ENCODE measurements around the gene TAX1BP1. TPM values are rescaled to one million over a fixed set of nuclear protein-coding genes. Genes with fewer than 3 reads are reported as not detected.
"Not testable (repeated sequence)": the region's sequence is repeated elsewhere in the genome, so short reads cannot be mapped to it uniquely, and the experiment has no call there.

The TAX1BP1 gene
- total and polyA plus RNA-seq, 5 donors, result 106 to 140 (median 134) TPM

DNA sequence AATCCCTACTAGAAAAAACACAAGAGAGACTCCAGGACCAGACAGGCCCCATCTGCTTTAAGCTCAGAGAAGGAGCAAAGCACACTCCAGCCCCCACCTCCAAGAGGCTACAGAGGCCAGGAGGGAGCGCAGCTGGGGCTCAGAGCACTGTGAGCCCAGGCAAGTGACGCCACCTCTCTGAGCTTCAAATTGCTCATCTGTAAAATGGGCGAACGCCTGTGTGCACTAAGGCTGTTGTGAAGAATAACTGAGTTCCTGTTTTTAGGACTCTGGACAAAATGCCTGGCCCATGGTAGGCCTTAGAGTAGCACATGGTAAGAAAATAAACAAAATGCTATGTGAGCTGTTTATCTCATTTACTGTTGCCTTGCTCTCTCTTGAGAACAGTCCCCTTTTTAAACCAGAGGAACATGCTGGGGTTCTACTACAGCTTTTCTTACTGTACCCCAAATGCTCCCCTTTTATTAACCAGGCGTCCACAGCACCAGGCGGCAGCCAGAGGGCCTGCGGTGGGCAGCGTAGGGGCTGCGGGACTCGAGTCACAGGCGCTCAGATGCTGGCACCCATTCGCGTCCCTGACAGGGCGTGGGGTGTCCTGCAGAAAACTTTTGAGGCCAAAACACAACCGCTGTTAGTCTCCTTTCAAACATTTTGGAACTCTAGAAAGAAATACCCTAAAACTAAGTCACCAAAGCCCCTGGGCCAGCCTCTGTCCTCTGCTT, 103.8 kb downstream of the TAX1BP1 start:
- intact Hi-C loops (cut with DNase I), result no loop called here
- Histone ChIP-seq H3K27ac (ENCODE audit: low read length) (no peak overlapping the region), H3K27me3 (ENCODE audit: control insufficient read depth, insufficient read depth) (no peaks in the 10 kb centered on the region), H3K9me3 (ENCODE audit: control insufficient read depth, low read length) (no peaks in the 10 kb centered on the region), H3K4me1 (ENCODE audit: control insufficient read depth, insufficient read depth, low read length) (no peaks in the 10 kb centered on the region), H3K4me3 (ENCODE audit: low read length) (no peak overlapping the region)
- 97% methylated on average over 15 of the region's 15 CpGs for WGBS
- ATAC-seq (no peak), DNase-seq (no peak)

DNA sequence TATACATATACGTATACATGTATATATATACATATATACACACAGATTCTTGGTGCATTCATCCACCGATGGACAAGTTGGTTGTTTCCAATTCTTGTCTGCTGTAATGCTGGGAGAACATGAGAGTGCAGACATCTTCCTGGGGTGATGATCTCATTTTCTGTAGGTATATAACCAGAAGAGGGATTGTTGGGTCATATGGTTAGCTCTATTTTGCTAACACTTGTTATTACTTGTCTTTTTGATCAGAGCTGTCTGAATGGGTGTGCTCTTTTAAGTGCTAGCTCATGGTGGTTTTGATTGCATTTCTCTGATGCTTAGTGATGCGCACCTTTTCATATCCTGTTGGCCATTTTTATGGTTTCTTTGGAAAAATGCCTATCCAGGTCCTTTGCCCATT, 106.4 kb downstream of the TAX1BP1 start:
- H3K27me3 ChIP-seq (ENCODE audit: control insufficient read depth, insufficient read depth), result no peaks in the 10 kb centered on the region
- WGBS, result 97% methylated on average over 3 of the region's 3 CpGs
- H3K4me1 ChIP-seq (ENCODE audit: control insufficient read depth, insufficient read depth, low read length), result no peaks in the 10 kb centered on the region
- no peak for ATAC-seq
- no peaks in the 10 kb centered on the region for H3K9me3 ChIP-seq (ENCODE audit: control insufficient read depth, low read length)
- intact Hi-C loops (cut with DNase I), result no loop called here
- no peak overlapping the region for H3K27ac ChIP-seq (ENCODE audit: low read length)
- DNase-seq, result no peak
- H3K4me3 ChIP-seq (ENCODE audit: low read length), result no peak overlapping the region

DNA sequence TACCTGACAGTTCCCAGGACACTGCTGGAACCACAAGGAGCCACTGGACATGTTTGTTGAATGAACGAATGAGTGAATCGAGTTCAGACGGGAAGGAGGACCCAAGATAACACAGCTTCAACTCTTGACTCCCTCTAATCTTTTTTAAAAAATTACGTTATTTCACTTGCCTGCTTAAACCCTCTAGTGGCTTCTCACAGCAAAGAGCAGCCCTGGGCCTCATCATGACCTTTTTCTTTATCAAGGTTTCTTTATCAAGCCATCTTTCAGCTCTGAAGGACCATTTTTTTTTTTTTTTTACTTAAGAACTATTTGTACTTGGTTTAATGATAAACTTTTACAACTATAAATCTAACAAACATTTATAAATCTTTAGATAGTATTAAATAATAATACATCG, 110.6 kb downstream of the TAX1BP1 start:
- WGBS, result 93% methylated on average over 5 of the region's 5 CpGs
- H3K9me3 ChIP-seq (ENCODE audit: control insufficient read depth, low read length), result no peaks in the 10 kb centered on the region
- no peak for DNase-seq
- no peak for ATAC-seq
- no peak overlapping the region for H3K27ac ChIP-seq (ENCODE audit: low read length)
- H3K27me3 ChIP-seq (ENCODE audit: control insufficient read depth, insufficient read depth), result no peaks in the 10 kb centered on the region
- intact Hi-C loops (cut with DNase I), result no loop called here
- H3K4me1 ChIP-seq (ENCODE audit: control insufficient read depth, insufficient read depth, low read length), result no peaks in the 10 kb centered on the region
- no peak overlapping the region for H3K4me3 ChIP-seq (ENCODE audit: low read length)

DNA sequence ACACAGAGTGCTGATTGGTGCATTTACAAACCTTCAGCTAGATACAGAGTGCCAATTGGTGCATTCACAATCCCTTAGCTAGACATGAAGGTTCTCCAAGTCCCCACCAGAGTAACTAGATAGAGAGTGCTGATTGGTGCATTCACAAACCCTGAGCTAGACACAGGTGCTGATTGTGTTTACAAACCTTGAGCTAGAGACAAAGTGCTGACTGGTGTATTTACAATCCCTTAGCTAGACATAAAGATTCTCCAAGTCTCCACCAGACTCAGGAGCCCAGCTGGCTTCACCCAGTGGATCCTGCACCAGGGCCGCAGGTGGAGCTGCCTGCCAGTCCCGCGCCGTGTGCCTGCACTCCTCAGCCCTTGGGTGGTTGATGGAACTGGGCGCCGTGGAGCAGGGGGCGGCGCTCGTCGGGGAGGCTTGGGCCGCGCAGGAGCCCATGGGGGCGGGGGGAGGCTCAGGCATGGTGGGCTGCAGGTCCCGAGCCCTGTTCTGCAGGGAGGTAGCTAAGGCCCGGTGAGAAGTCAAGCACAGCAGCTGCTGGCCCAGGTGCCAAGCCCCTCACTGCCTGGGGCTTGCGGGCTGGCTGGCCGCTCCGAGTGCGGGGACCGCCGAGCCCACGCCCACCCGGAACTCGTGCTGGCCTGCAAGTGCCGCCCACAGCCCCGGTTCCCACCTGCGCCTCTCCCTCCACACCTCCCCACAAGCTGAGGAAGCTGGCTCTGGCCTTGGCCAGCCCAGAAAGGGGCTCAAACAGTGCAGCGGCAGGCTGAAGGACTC, 116.9 kb downstream of the TAX1BP1 start:
- whole genome bisulfite sequencing, result 98% methylated on average over 28 of the region's 28 CpGs
- intact Hi-C loops (cut with DNase I); H3K27me3 ChIP-seq (ENCODE audit: control insufficient read depth, insufficient read depth); H3K9me3 ChIP-seq (ENCODE audit: control insufficient read depth, low read length); DNase-seq; ATAC-seq; H3K27ac ChIP-seq (ENCODE audit: low read length); H3K4me3 ChIP-seq (ENCODE audit: low read length); H3K4me1 ChIP-seq (ENCODE audit: control insufficient read depth, insufficient read depth, low read length): not testable (repeated sequence)

DNA sequence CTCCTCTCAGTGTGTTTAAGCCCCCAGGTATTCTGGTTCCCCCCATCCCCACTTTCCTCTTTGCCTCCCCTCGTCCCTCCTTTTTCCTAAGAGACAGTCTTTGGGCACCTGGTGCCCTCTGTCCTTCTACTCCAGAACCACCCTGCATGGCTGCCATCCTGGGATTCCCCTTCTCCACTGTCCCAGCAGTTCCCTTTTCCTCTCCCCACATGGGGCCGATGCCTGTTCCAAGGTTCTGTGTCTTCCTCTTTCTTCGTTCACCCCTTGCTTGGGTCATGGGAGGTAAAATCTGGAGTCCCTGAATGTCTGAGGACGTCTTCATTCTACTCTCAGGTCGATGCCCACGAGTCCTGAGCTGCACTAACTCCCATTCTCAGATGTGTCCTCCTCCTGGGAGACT, 120.8 kb downstream of the TAX1BP1 start:
- Histone ChIP-seq H3K27me3 (ENCODE audit: control insufficient read depth, insufficient read depth) (no peaks in the 10 kb centered on the region), H3K4me3 (ENCODE audit: low read length) (no peak overlapping the region), H3K9me3 (ENCODE audit: control insufficient read depth, low read length) (no peaks in the 10 kb centered on the region), H3K27ac (ENCODE audit: low read length) (no peak overlapping the region), H3K4me1 (ENCODE audit: control insufficient read depth, insufficient read depth, low read length) (no peaks in the 10 kb centered on the region)
- WGBS, result 86% methylated on average over 6 of the region's 6 CpGs
- intact Hi-C loops (cut with DNase I), result no loop called here
- DNase-seq, result no peak
- no peak for ATAC-seq

DNA sequence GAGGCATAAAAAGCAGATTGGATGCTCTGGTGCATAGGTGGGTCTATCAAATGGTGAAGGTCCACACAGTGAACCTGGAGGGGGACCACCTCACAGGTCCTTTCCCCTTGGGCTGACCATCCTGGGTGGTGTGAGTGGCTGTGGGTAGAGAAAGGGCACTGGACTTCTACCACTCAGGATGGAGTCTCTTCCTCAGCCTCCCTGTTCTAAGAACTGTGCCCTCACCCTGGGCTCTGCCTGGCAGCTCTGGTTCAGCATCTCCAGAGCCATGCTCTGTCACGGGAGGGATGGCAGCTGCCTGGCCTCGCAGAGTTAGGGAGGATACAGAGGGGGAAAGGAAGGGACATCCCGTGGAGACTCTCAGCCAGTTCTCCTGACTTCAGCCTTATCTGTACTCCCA, 121.8 kb downstream of the TAX1BP1 start:
- Histone ChIP-seq H3K27ac (ENCODE audit: low read length) (no peak overlapping the region), H3K27me3 (ENCODE audit: control insufficient read depth, insufficient read depth) (no peaks in the 10 kb centered on the region), H3K4me1 (ENCODE audit: control insufficient read depth, insufficient read depth, low read length) (no peaks in the 10 kb centered on the region), H3K4me3 (ENCODE audit: low read length) (no peak overlapping the region), H3K9me3 (ENCODE audit: control insufficient read depth, low read length) (no peaks in the 10 kb centered on the region)
- WGBS, result 64% methylated on average over 3 of the region's 3 CpGs
- no peak for ATAC-seq
- DNase-seq, result no peak
- intact Hi-C loops (cut with DNase I), result no loop called here

DNA sequence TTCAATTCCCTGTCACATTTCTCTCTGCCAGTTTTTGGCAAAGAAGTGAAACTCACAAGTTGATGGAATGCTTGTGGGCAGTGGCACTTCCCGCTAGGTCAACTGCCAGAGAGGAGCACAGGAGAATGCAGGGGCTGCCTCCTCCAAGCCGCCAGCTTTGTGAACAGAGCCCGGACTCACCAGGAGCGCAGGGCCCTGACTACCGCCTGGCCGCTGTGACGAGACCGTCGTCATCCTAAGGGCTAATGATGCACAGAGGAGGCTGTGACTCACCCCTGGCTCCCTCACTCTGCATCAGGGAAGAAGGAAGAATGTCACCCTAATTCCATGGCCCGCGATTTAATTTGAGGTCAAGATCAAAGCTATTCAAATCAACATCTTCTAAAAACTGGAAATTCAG, 123.9 kb downstream of the TAX1BP1 start:
- DNase-seq (no peak), ATAC-seq (no peak)
- intact Hi-C loops (cut with DNase I), result no loop called here
- H3K9me3 ChIP-seq (ENCODE audit: control insufficient read depth, low read length), result no peaks in the 10 kb centered on the region
- no peaks in the 10 kb centered on the region for H3K27me3 ChIP-seq (ENCODE audit: control insufficient read depth, insufficient read depth)
- H3K4me3 ChIP-seq (ENCODE audit: low read length), result no peak overlapping the region
- no peak overlapping the region for H3K27ac ChIP-seq (ENCODE audit: low read length)
- 92% methylated on average over 11 of the region's 11 CpGs for WGBS
- no peaks in the 10 kb centered on the region for H3K4me1 ChIP-seq (ENCODE audit: control insufficient read depth, insufficient read depth, low read length)

DNA sequence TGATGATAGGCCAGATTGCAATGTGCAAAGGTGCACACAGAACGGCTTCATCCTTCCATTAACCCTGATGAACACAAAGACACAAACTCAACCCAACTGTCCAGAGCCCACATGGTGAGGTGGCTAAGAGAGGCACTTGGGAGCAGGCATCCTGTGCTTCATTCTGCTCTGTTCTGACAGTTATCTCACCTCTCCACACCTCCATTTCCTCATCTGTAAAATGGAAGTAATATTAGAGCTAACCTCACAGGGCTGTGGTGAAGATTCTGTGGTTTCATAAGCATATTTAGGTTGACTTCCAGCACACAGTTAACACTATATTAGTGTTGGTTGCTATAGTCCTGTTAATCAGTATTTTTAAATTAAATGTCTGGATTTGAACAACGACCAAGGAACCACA, 126.3 kb downstream of the TAX1BP1 start:
- no peak for DNase-seq
- ATAC-seq, result no peak
- Histone ChIP-seq H3K27me3 (ENCODE audit: control insufficient read depth, insufficient read depth) (no peaks in the 10 kb centered on the region), H3K9me3 (ENCODE audit: control insufficient read depth, low read length) (no peaks in the 10 kb centered on the region), H3K4me3 (ENCODE audit: low read length) (no peak overlapping the region), H3K4me1 (ENCODE audit: control insufficient read depth, insufficient read depth, low read length) (no peaks in the 10 kb centered on the region), H3K27ac (ENCODE audit: low read length) (no peak overlapping the region)
- intact Hi-C loops (cut with DNase I), result no loop called here
- WGBS, result 72% methylated on average over 2 of the region's 2 CpGs

DNA sequence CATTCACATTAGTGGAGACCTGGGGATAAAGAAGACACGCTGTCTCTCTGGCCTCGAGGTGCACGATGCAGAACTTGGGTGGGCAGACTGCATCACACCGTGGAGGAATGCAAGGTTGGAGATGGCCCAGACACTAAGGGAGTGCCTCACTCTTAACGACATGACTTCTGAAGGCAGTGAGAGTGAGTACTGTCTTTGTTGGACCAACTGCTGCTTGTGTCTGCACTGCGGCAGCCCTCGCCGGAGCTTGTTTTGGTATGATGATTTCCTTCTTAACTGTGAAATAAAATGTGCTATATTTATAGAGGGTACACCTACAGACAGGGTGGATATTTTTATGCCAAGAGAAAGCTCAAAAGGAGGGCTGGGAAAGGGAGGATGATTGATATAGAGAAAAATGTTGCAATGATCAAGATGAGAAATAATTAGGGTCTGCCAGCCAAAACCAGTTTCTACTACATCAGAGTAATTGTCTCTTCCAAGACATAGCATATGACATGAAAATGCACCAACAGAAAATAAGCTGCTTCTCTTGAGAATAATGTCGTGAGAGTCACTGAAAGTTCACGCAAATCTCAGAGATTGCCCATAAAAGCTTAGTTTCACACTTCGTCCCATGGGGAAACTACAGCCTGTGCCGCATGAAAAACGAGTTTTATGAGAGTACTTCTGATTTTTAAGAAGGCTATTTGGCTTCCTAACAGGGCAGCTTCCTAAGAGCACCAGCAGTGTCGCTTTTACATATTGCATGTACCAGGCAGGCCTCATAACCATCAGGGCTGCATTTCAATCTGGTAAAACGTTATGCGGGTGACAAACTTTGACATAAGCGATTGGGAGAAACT, 127.1 kb downstream of the TAX1BP1 start:
- WGBS, result 87% methylated on average over 17 of the region's 17 CpGs
- ATAC-seq (no peak), DNase-seq (no peak)
- Histone ChIP-seq H3K27ac (ENCODE audit: low read length) (no peak overlapping the region), H3K4me1 (ENCODE audit: control insufficient read depth, insufficient read depth, low read length) (no peaks in the 10 kb centered on the region), H3K4me3 (ENCODE audit: low read length) (no peak overlapping the region), H3K9me3 (ENCODE audit: control insufficient read depth, low read length) (no peaks in the 10 kb centered on the region), H3K27me3 (ENCODE audit: control insufficient read depth, insufficient read depth) (no peaks in the 10 kb centered on the region)
- intact Hi-C loops (cut with DNase I), result no loop called here

DNA sequence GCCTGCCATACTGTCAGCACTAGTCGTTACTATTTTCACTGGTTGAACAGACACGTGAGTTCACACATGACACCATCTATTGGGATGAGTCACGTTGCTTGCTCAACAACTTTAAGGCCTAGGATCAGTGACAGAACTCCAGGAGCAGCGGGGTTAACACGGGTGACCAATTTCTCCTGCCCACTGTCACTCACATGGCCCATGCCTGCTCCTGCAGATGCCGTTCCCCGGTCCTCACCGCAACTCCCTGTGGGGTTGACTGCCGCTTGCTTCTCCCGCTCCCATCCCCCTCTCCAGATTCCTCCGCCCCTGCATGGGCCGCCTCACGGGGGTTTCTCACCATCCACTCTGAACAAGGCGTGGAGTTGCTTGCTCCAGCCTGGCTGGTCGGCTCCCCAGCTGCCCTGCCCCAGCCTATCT, 128.2 kb downstream of the TAX1BP1 start:
- H3K27me3 ChIP-seq (ENCODE audit: control insufficient read depth, insufficient read depth), result no peaks in the 10 kb centered on the region
- 92% methylated on average over 15 of the region's 15 CpGs for WGBS
- H3K9me3 ChIP-seq (ENCODE audit: control insufficient read depth, low read length), result no peaks in the 10 kb centered on the region
- ATAC-seq (no peak), DNase-seq (no peak)
- intact Hi-C loops (cut with DNase I), result no loop called here
- H3K4me3 ChIP-seq (ENCODE audit: low read length), result no peak overlapping the region
- H3K27ac ChIP-seq (ENCODE audit: low read length), result no peak overlapping the region
- H3K4me1 ChIP-seq (ENCODE audit: control insufficient read depth, insufficient read depth, low read length), result no peaks in the 10 kb centered on the region

DNA sequence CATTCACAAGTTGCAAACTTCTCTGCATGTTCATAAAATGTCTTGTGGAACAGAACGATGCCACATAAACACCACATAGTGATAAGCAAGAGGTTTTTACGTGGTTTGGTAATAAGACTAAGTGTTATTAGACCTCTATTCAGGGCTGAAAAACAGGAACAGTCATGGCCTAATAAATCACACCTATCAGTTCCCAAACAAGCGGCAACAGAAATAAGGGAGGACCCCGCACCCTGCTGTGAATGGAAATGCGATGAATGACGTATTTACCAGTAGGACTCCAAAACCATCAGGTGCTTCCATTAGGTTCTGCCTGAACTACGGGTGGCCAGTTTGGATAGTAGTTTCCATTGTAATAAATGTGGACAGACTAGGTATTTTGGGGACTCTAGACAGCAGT, 129.1 kb downstream of the TAX1BP1 start:
- no peaks in the 10 kb centered on the region for H3K27me3 ChIP-seq (ENCODE audit: control insufficient read depth, insufficient read depth)
- H3K9me3 ChIP-seq (ENCODE audit: control insufficient read depth, low read length), result no peaks in the 10 kb centered on the region
- intact Hi-C loops (cut with DNase I), result no loop called here
- no peak overlapping the region for H3K27ac ChIP-seq (ENCODE audit: low read length)
- no peak overlapping the region for H3K4me3 ChIP-seq (ENCODE audit: low read length)
- peaks cover 3% of the 10 kb centered on the region for H3K4me1 ChIP-seq (ENCODE audit: control insufficient read depth, insufficient read depth, low read length)
- 95% methylated on average over 7 of the region's 7 CpGs for WGBS
- ATAC-seq, result no peak
- no peak for DNase-seq

Data from right cardiac atrium (tissue), 5 donors.